ENCODE data around the gene EXOC3. TPM values are rescaled to one million over a fixed set of nuclear protein-coding genes. Genes with fewer than 3 reads are reported as not detected.

EXOC3 gene
- total and polyA plus RNA-seq, 12 donors = 29.0 to 44.7 (median 40.0) TPM

DNA sequence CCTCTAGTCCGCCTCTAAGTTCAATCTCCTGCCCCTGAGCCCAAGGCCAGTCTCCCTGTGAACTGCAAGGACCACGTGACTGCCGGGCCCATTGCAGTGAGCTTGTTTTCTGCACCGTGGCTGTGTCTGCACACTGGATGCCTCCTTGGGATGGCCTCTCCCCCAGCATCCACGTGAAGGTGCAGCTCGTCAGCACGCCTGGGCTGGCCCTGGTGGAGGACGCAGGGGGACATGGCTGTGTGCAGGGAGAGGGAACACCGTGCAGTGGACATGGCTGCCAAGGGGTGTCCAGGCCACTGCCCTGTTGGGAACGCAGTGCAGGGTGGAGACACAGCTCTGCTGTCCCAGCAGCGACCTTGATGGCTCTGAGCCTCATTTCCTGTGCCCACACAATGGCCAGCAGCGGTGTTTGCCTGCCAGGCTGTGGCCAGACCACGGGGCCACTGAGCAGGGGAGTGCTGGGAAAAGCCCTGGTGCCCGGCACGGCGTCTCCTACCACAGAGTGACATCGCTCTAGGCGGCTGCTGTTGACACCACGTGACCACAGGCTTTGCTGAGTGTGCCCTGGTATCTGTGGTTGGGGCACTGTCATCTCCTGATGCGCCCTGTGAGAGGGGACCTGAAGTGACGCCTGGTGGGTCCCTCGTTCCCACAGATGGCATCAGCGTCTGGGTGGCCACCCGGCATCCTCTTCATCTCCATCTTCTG, 26.9 kb upstream of the EXOC3 start:
- Histone ChIP-seq H3K4me3 (no peak overlapping the region), H3K4me1 (peaks cover 0 to 8% (median 0%) of the 10 kb centered on the region in 9 donors), H3K9me3 (no peaks in the 10 kb centered on the region), H3K27me3 (peaks cover 0 to 5% (median 0%) of the 10 kb centered on the region in 7 donors), H3K36me3 (no peaks in the 10 kb centered on the region), H3K27ac (peak overlapping the region in 1 of 10 donors; percentile 35)
- TF ChIP-seq CTCF (IDR thresholded peaks at IDR 0.05) = no peak
- intact Hi-C loops (cut with DNase I) = no loop called here
- DNase-seq (no peak), ATAC-seq (peak in 3 of 8 donors; percentile 17 to 57 (median 22))
- 88 to 89% methylated on average over 24 of the region's 24 CpGs for WGBS, 2 donors

GRCh38 chr5:416636-416960, 26.4 kb upstream of the EXOC3 start:
- 97% methylated on average over 14 of the region's 14 CpGs for WGBS, 2 donors
- H3K4me1 ChIP-seq = peaks cover 0 to 8% (median 0%) of the 10 kb centered on the region in 9 donors
- H3K4me3 ChIP-seq = no peak overlapping the region
- ATAC-seq (no peak), DNase-seq (no peak)
- H3K9me3 ChIP-seq = no peaks in the 10 kb centered on the region
- H3K27me3 ChIP-seq = peaks cover 0 to 6% (median 0%) of the 10 kb centered on the region in 7 donors
- H3K27ac ChIP-seq = no peak overlapping the region
- no peaks in the 10 kb centered on the region for H3K36me3 ChIP-seq
- intact Hi-C loops (cut with DNase I) = no loop called here
- no peak for TF ChIP-seq CTCF (IDR thresholded peaks at IDR 0.05)

- intact Hi-C loops (cut with DNase I) = no loop called here
- no peak overlapping the region for H3K27ac ChIP-seq
- no peak for TF ChIP-seq CTCF (IDR thresholded peaks at IDR 0.05)
- no peak overlapping the region for H3K4me3 ChIP-seq
- no peaks in the 10 kb centered on the region for H3K36me3 ChIP-seq
- no peaks in the 10 kb centered on the region for H3K9me3 ChIP-seq
- H3K27me3 ChIP-seq = peaks cover 0 to 6% (median 0%) of the 10 kb centered on the region in 7 donors
- peaks cover 0 to 8% (median 0%) of the 10 kb centered on the region in 9 donors for H3K4me1 ChIP-seq
- 89% methylated on average over 14 of the region's 14 CpGs for WGBS, 2 donors
- no peak for ATAC-seq
- no peak for DNase-seq
Measured at GRCh38 chr5:417301-418161, 25.4 kb upstream of the EXOC3 start.

DNA sequence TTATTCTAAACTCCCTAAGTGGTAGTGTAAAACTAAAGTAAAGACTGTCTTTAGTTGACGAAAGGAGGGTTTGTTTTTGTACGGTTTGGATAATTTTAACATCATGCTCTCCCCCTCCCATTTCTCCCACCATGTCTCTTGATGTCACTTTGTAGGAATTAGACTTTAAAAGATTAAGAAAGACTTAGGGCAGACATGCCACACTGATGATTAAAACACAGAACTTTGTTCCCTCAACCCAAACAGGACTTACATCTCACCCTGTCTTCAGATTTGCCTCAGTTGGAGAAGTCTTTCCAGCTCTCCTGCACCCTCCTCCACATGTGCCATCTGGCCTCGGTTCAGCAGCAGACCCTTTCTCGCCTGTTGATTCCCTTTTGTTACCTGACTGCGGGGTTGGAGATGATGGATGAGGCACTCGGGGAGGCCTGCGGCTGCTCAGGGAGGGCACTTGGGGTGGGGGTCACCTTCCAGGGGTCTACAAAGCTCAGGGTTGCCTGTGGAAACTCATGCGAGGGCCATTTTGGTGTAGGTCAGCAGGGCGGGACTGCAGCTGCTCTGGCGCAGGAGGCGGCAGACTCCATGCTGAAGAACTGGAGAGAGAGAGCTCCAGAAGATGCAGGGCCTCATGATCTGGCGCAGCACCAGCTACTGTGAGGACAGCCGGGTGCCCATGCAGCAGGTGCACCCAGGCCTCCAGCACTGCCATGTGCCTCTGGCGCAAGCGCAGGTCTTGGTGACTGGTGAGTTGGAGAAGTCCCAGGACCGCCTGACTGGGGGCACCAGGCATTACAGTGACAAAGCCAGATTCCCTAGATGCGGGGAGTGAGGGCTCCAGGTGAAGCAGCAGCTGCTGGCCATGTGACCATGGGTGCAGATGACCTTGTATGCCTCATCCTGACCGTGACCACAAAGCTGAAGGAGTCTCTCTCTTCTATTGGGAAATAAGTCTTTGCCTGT, 24.5 kb upstream of the EXOC3 start:
- Histone ChIP-seq H3K27me3 (peaks cover 0 to 6% (median 0%) of the 10 kb centered on the region in 7 donors), H3K36me3 (no peaks in the 10 kb centered on the region), H3K4me1 (peaks cover 0 to 8% (median 0%) of the 10 kb centered on the region in 9 donors), H3K4me3 (no peak overlapping the region), H3K27ac (no peak overlapping the region), H3K9me3 (no peaks in the 10 kb centered on the region)
- intact Hi-C loops (cut with DNase I) = no loop called here
- 85 to 86% methylated on average over 18 of the region's 18 CpGs for WGBS, 2 donors
- no peak for DNase-seq
- no peak for ATAC-seq
- TF ChIP-seq CTCF (IDR thresholded peaks at IDR 0.05) = no peak

Data from heart right ventricle (tissue), 16 donors.